GM12891 (cell line): ENCODE data around the gene CORO1C.

Experiments
- POLR2AphosphoS5 ChIP-seq: IDR thresholded peaks from 2 replicates; pipeline ENCODE4 v1.6.1; 2011; ENCODE audit warnings: low read depth, low read length, control low read depth
- SPI1 ChIP-seq: IDR thresholded peaks from 2 replicates; pipeline ENCODE4 v1.6.1; 2011; ENCODE audit warnings: low read depth, low read length, control low read depth

- TF ChIP-seq SPI1 (no peak), POLR2AphosphoS5 (no peak)
These were observed 131.8 kb downstream of the CORO1C start for GRCh38 chr12:108599541-108599940.
